Iris pigment epithelial cell (primary cell): ENCODE measurements around the gene TRMT13.
"Not testable (repeated sequence)": the region's sequence is repeated elsewhere in the genome, so short reads cannot be mapped to it uniquely, and the experiment has no call there.

Experiments used
- DNase-seq: peaks from one replicate; pipeline ENCODE4 v3.0.0-alpha.2; 2011; ENCODE audit warnings: low read depth

The TRMT13 gene

GRCh38 chr1:100164216-100164615 is 31.3 kb downstream of the TRMT13 start:
- peak; percentile 26 for DNase-seq

GRCh38 chr1:100164702-100165101 is 31.7 kb downstream of the TRMT13 start:
- no peak for DNase-seq

- no peak for DNase-seq
Observed at GRCh38 chr1:100168051-100168450, 35.1 kb downstream of the TRMT13 start.

GRCh38 chr1:100177295-100178041 is 44.5 kb downstream of the TRMT13 start:
- no peak for DNase-seq

- no peak for DNase-seq
Observed at GRCh38 chr1:100178091-100178490, 45.1 kb downstream of the TRMT13 start, which contains the start of gene LRRC39. TSS of gene LRRC39 (minus strand) at chr1:100178256. CDS start at chr1:100168516, 9,740 bp downstream.

- no peak for DNase-seq
Observed at GRCh38 chr1:100183370-100183769, 50.4 kb downstream of the TRMT13 start.

GRCh38 chr1:100184536-100184935 is 51.6 kb downstream of the TRMT13 start:
- peak; percentile 0 for DNase-seq

GRCh38 chr1:100187912-100188311 is 54.9 kb downstream of the TRMT13 start:
- DNase-seq, result peak; percentile 86

GRCh38 chr1:100188617-100189016 is 55.7 kb downstream of the TRMT13 start:
- DNase-seq, result peak; percentile 88

GRCh38 chr1:100198596-100198995 is 65.6 kb downstream of the TRMT13 start:
- DNase-seq, result no peak

GRCh38 chr1:100200060-100200459 is 67.1 kb downstream of the TRMT13 start:
- DNase-seq, result not testable (repeated sequence)
